ENCODE data around the gene TERC.

Gene TERC

GRCh38 chr3:169764882-169765612 is at the start of gene TERC:
TERC (minus strand) TSS chr3:169765060.
- peak; percentile 91 for DNase-seq

DNA sequence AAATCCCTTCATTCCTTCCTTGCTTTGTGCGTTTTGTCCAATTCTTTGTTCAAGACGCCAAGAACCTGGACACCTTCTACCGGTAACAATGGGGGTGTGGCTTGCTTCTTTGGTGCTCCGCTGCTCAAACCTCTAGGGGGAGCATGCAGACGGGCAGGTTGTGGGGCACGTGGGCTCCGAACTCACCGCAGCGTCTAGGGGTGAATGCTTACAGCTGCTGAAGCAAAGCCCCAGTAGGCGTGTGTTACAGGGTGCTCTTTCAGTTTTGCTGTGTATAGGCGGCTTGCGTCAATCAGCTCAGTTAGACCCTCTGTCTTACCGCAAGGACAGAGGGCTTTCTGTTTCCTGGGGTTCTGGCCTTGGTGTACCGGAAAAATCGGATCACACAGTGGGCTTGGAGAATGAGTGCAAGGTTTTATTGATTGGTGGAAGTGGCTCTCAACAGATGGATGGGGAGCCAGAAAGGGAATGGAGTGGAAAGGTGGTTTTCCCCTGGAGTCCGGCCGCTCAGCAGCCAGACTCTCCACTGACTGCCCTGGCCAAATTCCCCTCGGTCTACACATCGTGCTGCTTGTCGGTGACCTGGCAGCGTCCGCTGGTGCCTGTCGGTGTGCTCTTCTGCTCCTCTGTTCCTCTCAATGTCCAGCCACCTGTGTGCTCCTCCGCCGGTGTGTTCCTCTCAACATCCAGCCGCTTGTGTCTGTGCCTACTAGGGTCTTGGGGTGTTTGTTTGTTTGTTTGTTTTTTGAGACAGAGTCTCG is 49.1 kb upstream of the TERC start:
- DNase-seq: peak; percentile 62

GRCh38 chr3:169813278-169813677 is 48.4 kb upstream of the TERC start:
- DNase-seq: no peak

DNA sequence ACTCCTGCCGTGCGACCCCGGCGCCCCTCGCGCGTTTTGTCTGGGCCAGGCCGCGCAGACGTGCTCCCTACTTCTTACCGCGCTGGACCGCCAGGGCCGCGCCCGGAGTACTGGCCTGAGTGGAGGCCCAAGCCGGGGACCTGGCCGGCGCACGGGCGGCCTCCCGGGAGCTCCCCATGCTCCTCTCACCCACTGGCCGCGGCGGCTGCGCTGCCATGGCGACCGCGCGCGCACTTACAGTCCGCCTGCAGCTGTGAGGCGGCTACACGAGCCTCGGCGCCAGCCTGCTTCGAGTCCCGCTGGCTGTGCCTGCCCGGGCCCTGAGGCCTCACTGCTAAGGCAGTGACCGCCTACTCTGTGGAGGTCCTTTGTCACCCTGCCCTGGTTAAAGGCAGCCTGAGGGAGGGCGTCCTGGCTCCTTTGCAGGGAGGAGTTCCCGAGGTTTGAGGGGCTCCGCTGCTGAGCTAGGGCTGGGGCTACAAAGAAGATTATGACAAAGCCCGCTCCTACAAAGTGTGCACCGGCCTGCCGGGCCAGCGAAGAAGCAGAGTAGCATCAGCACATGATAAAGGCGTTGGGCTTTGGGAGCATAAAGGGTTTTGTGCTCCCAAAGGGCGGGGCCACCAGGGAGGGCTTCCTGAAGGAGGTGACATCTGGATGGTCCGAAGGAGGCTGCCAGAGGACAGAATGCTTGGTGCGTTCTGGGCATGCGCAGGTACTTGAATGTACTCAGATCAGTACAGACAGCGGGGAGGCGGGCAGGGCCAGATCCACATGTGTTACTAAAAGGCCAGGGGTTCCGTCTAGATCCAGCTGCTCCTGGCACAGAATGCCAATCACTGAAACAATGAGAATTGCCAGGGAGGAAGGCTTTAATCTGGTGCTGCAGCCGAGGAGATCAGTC is 47.7 kb upstream of the TERC start, which contains the start of the genes LRRC34 and LRRIQ4:
LRRC34 (minus strand) TSS at position 573 of the 904 bp plus-strand sequence; CDS start at position 217, 356 bp downstream.
LRRIQ4 (plus strand) TSS at position 539 of the 904 bp plus-strand sequence. CDS start 9,052 bp downstream, outside the sequence.
- DNase-seq: peak; percentile 92

GRCh38 chr3:169811631-169812331 is 46.9 kb upstream of the TERC start:
- DNase-seq: no peak

DNA sequence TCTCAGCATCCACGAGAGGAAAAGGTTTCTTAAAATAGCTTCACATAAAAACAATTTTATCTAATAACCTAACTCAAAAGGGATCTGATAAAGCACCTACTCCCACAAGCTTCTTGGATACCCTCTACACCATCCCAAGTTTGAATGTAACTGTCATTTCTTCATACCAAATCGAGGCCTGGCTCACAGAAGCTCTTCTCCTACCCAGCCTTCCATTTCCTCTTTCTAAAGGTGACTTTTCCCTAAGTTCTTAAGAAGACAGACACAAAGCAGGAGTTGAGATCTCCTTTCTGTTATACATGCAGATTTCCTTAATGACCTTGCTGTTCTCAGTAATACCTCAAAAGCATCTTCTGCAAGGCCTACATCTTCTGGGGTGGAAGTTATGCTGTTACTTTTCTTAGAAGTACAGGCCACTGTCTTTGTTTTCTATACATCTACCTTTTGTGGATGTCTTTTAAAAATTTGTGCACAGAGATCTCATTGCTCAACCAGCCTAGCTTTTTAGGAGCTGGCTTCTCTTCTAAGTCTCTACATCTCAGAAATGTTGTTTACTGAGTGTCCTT is 44.5 kb upstream of the TERC start:
- no peak for DNase-seq

DNA sequence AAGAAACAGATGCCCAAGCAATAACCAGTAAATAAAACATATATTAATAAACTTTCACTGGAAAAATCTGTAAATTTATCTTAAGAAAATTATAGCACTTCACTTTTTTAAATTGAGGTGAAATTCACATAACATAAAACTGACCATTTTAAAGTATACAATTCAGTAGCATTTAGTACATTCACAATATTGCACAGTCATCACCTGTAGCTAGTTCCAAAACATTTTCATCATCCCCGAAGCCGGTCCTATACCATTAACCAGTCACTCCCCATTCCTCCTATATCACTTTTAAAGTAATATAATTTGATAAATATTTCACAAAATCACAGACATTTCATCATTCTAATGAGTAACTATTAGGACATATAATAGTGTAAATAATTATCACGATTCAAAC is 39.8 kb upstream of the TERC start:
- DNase-seq: no peak

- no peak for DNase-seq
Observed at GRCh38 chr3:169792359-169792758, 27.5 kb upstream of the TERC start.

GRCh38 chr3:169790687-169791429 is 26.0 kb upstream of the TERC start:
- no peak for DNase-seq

DNA sequence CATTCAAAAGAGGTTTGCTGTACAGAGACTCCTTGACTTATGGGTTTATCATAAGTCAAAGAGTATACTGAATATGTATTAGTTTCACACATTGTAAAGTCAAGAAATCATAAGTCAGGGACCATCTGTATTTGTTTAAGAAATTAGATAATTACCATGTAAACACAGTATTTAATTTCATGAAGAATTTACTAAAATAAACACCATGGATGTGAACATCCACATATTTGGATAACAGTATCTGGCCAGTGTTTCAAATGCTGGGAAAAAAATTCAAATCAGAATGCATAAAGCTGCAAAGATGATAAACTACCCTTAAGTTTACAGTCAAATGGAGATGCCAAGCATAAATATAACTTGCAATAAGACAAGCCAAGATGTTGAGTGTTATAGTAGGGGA is 25.4 kb upstream of the TERC start:
- DNase-seq: no peak

DNA sequence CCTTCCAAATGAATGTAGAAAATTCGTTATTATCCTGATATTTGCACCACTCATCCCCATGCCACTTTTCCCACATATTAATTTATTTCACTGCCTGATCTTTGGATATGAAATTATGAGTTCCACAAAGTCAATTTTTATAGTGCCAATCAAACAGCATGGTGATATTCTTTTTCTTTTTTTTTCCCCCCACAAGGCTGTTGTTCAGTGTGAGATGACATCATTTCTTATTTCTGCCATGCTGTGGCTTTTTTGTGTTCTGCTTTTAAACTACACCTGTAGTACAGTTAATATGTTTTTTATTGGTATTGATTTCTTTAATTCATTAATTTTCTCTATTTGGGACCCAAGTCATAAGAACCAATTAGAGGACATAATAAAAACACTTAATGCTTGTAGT is 22.9 kb upstream of the TERC start:
- DNase-seq: no peak

DNA sequence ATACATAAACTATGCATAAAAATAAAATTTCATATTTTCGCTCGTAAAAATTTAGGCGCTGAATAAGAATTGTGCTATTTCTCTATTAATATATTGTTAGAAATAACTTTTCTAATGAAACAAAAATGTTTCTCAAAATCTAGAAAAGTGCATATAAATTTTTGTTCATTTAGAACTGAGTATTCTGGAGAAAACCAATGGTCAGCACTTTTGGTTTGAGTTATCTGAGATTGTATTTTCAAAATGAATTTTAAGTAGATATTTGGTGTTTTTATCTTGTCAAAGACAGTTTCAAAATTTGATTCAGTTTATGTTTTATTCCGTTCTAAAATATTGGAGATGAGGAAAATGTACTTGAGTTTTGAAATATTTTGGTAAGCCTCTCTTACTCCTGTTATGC is 22.3 kb upstream of the TERC start:
- no peak for DNase-seq

DNA sequence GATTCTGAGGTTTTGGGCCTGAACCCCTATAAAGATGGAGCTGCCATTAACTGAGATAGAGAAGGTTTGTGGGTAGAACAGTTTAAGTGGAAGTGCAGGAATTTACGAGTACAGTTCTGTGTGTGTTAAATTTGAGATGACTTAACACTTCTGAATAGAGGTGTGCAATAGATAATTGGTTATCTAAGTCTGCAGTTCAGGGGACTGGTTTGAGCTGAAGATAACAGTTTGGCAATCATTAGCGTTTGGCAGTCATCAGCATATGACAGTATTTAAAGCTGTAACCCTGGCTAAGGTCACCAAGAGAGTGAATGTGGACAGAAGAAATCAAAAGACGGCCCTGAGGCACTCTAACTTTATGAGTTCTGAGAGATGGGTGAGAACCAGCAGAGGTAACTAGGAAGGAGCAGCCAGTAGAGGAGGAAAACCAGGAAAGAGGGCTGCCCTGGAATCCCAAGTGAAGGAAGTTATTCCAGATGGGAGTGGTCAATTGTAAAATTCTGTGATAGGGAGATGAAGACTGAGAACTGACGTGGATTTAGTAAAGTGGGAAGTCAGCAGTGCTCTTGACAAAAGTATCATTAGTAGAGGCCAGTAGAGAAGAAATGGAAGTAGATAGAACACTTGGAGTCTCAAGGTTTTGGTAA is 16.5 kb upstream of the TERC start:
- DNase-seq: no peak

- DNase-seq: no peak
Observed at GRCh38 chr3:169780742-169781141, 15.9 kb upstream of the TERC start.

- DNase-seq: no peak
Observed at GRCh38 chr3:169777822-169778221, 13.0 kb upstream of the TERC start.

DNA sequence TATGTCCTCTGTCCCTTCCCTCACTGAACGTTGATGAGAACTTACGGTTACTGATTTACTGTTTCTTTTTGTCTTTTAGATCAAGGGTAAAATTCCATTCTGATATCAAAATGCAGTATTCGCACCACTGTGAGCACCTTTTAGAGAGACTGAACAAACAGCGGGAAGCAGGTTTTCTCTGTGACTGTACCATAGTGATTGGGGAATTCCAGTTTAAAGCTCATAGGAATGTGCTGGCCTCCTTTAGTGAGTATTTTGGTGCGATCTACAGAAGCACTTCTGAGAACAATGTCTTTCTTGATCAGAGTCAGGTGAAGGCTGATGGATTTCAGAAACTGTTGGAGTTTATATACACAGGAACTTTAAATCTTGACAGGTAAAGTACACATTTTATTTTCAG is 9.3 kb upstream of the TERC start:
- DNase-seq: no peak

GRCh38 chr3:169772897-169773816 is 8.3 kb upstream of the TERC start, which contains the start of gene MYNN:
MYNN (plus strand) TSS chr3:169773396; CDS start chr3:169774296, 900 bp downstream.
- peak; percentile 95 for DNase-seq

DNA sequence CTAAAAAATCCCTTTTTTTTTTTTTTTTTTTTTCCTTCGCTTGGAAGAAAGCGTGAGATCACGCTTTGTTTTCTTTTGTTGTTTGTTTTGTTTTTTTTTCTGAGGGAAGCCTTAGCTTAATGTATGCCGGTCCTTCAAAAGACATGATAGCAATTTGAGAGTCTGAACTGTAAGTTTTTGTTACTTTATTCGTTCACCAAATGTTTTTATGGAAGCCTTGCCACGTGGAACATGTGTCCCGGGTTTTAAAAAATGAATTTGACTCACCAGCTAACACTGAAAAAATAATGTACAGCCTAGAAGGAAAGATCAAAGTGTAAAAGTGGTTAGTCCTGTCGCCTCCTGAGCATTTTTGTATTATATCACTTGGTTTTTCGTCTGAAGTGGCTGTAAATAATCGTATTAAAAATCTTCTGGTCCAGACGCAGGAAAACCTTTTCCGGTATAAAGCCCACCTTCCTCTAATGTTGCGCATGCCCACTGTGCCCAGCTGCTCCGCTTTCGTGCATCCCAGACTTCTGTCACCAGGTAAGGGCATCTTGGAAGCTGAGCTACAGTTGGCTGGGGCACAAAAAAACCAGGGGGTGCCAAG is 7.5 kb upstream of the TERC start:
- peak; percentile 80 for DNase-seq
